ES-I3 (cell line): Measurements from ENCODE around the gene ZNF132.
"Not testable (repeated sequence)": the region's sequence is repeated elsewhere in the genome, so short reads cannot be mapped to it uniquely, and the experiment has no call there.

Experiments
- H3K36me3 ChIP-seq: 2 replicates; pipeline ENCODE4 v1.6.1; 2013; ENCODE audit warnings: mild to moderate bottlenecking, low read length, control low read depth, moderate library complexity; ENCODE audit not compliant: insufficient read depth
- H3K4me1 ChIP-seq: 2 replicates; pipeline ENCODE4 v1.6.1; 2013; ENCODE audit warnings: mild to moderate bottlenecking, control low read depth, low read length; ENCODE audit not compliant: insufficient read depth
- H3K9ac ChIP-seq: 2 replicates; pipeline ENCODE4 v1.6.1; 2013; ENCODE audit warnings: low read depth, mild to moderate bottlenecking, low read length, moderate library complexity
- H3K9me3 ChIP-seq: 2 replicates; pipeline ENCODE4 v1.6.1; 2013; ENCODE audit warnings: mild to moderate bottlenecking, low read length, moderate library complexity; ENCODE audit not compliant: control insufficient read depth, insufficient read depth

The ZNF132 gene

GRCh38 chr19:58451358-58452101 is 11.6 kb upstream of the ZNF132 start, which contains the start of gene ZNF324B:
ZNF324B (plus strand) TSS chr19:58451622; CDS start chr19:58453702, 2,080 bp downstream.
- H3K9ac ChIP-seq = peak within 1 kb of the TSS; percentile 65
- H3K4me1 ChIP-seq = no peaks in the 10 kb centered on the region
- no peaks in the 10 kb centered on the region; the same call in 1 of the 2 replicates for H3K36me3 ChIP-seq
- H3K9me3 ChIP-seq = no peaks in the 10 kb centered on the region

GRCh38 chr19:58450856-58451357 is 11.0 kb upstream of the ZNF132 start:
- Histone ChIP-seq H3K36me3 (no peaks in the 10 kb centered on the region), H3K4me1 (no peaks in the 10 kb centered on the region), H3K9ac (peak overlapping the region; percentile 65; the same call in 1 of the 2 replicates), H3K9me3 (no peaks in the 10 kb centered on the region)

GRCh38 chr19:58449980-58450379 is 10.0 kb upstream of the ZNF132 start:
- not testable (repeated sequence) for H3K9me3 ChIP-seq, H3K9ac ChIP-seq, H3K36me3 ChIP-seq, H3K4me1 ChIP-seq

GRCh38 chr19:58448860-58449259 is 8.9 kb upstream of the ZNF132 start:
- H3K9me3 ChIP-seq, H3K36me3 ChIP-seq, H3K4me1 ChIP-seq, H3K9ac ChIP-seq: not testable (repeated sequence)

- H3K4me1 ChIP-seq, H3K9ac ChIP-seq, H3K9me3 ChIP-seq, H3K36me3 ChIP-seq: not testable (repeated sequence)
Observed at GRCh38 chr19:58442986-58443385, 3.0 kb upstream of the ZNF132 start.

GRCh38 chr19:58440556-58440955 is 603 bp upstream of the ZNF132 start:
- H3K36me3 ChIP-seq = peaks cover 13% of the 10 kb centered on the region
- no peaks in the 10 kb centered on the region for H3K4me1 ChIP-seq
- peak overlapping the region; percentile 38; the same call in 1 of the 2 replicates for H3K9ac ChIP-seq
- H3K9me3 ChIP-seq = peaks cover 13% of the 10 kb centered on the region

GRCh38 chr19:58434217-58434616 is 5.7 kb downstream of the ZNF132 start:
- no peaks in the 10 kb centered on the region for H3K4me1 ChIP-seq
- peaks cover 50% of the 10 kb centered on the region for H3K36me3 ChIP-seq
- no peak overlapping the region for H3K9ac ChIP-seq
- H3K9me3 ChIP-seq = peaks cover 70% of the 10 kb centered on the region

GRCh38 chr19:58429745-58430144 is 10.2 kb downstream of the ZNF132 start:
- Histone ChIP-seq H3K9me3 (peaks cover 60% of the 10 kb centered on the region), H3K4me1 (no peaks in the 10 kb centered on the region), H3K9ac (no peak overlapping the region), H3K36me3 (peaks cover 29% of the 10 kb centered on the region)

GRCh38 chr19:58428617-58429016 is 11.3 kb downstream of the ZNF132 start:
- H3K9me3 ChIP-seq = peaks cover 49% of the 10 kb centered on the region
- H3K9ac ChIP-seq = no peak overlapping the region
- no peaks in the 10 kb centered on the region for H3K4me1 ChIP-seq
- H3K36me3 ChIP-seq = peaks cover 17% of the 10 kb centered on the region; the same call in 1 of the 2 replicates

- H3K9ac ChIP-seq = no peak overlapping the region
Observed at GRCh38 chr19:58417071-58417470, 22.9 kb downstream of the ZNF132 start.

GRCh38 chr19:58416604-58417003 is 23.3 kb downstream of the ZNF132 start:
- no peaks in the 10 kb centered on the region for H3K4me1 ChIP-seq
- peaks cover 2% of the 10 kb centered on the region; the same call in 1 of the 2 replicates for H3K36me3 ChIP-seq
- H3K9me3 ChIP-seq = no peaks in the 10 kb centered on the region
- H3K9ac ChIP-seq = no peak overlapping the region

More at GRCh38 chr19:58417071-58417470, 22.9 kb downstream of the ZNF132 start:
- Histone ChIP-seq H3K9me3 (no peaks in the 10 kb centered on the region), H3K4me1 (no peaks in the 10 kb centered on the region), H3K36me3 (peaks cover 2% of the 10 kb centered on the region; the same call in 1 of the 2 replicates)

- H3K9me3 ChIP-seq = no peaks in the 10 kb centered on the region
- no peaks in the 10 kb centered on the region for H3K4me1 ChIP-seq
- peak overlapping the region; percentile 86 for H3K9ac ChIP-seq
- H3K36me3 ChIP-seq = no peaks in the 10 kb centered on the region
Observed at GRCh38 chr19:58409010-58409790, 30.8 kb downstream of the ZNF132 start.

- H3K4me1 ChIP-seq = no peaks in the 10 kb centered on the region
- H3K9ac ChIP-seq = peak within 1 kb of the TSS; percentile 86
- H3K36me3 ChIP-seq = no peaks in the 10 kb centered on the region
- H3K9me3 ChIP-seq = no peaks in the 10 kb centered on the region
Observed at GRCh38 chr19:58408152-58409009, 31.6 kb downstream of the ZNF132 start, which contains the start of gene ZNF584. ZNF584 (plus strand) TSS chr19:58408649; CDS start chr19:58409148, 499 bp downstream.

- Histone ChIP-seq H3K9me3 (no peaks in the 10 kb centered on the region), H3K36me3 (no peaks in the 10 kb centered on the region), H3K4me1 (no peaks in the 10 kb centered on the region), H3K9ac (peak overlapping the region; percentile 86)
Observed at GRCh38 chr19:58407658-58408151, 32.2 kb downstream of the ZNF132 start.
